ENCODE measurements around the gene ORC2.

ORC2 gene

GRCh38 chr2:200963124-200963917, at the start of gene ORC2:
Gene ORC2 (minus strand): TSS chr2:200963660. CDS start chr2:200958123, 5,537 bp downstream.
- peak within 1 kb of the TSS; percentile 77 for H3K4me3 ChIP-seq (ENCODE audit: low read depth, low read length)
- TF ChIP-seq CTCF (IDR thresholded peaks at IDR 0.05; ENCODE audit: borderline replicate concordance, insufficient read depth, low read depth, low read length), result peak; percentile 53; the same call in 1 of the 2 replicates

GRCh38 chr2:201008296-201008829, 44.9 kb upstream of the ORC2 start:
- no peak for TF ChIP-seq CTCF (IDR thresholded peaks at IDR 0.05; ENCODE audit: borderline replicate concordance, insufficient read depth, low read depth, low read length)
- H3K4me3 ChIP-seq (ENCODE audit: low read depth, low read length), result no peak overlapping the region

- no peak for TF ChIP-seq CTCF (IDR thresholded peaks at IDR 0.05; ENCODE audit: borderline replicate concordance, insufficient read depth, low read depth, low read length)
- no peak overlapping the region for H3K4me3 ChIP-seq (ENCODE audit: low read depth, low read length)
Observed at GRCh38 chr2:201007584-201007998, 44.1 kb upstream of the ORC2 start.

- no peak for TF ChIP-seq CTCF (IDR thresholded peaks at IDR 0.05; ENCODE audit: borderline replicate concordance, insufficient read depth, low read depth, low read length)
- H3K4me3 ChIP-seq (ENCODE audit: low read depth, low read length), result no peak overlapping the region
Observed at GRCh38 chr2:201006704-201007103, 43.2 kb upstream of the ORC2 start.

- no peak for TF ChIP-seq CTCF (IDR thresholded peaks at IDR 0.05; ENCODE audit: borderline replicate concordance, insufficient read depth, low read depth, low read length)
- H3K4me3 ChIP-seq (ENCODE audit: low read depth, low read length), result no peak overlapping the region
Observed at GRCh38 chr2:201004370-201004769, 40.9 kb upstream of the ORC2 start.

GRCh38 chr2:200993097-200993496, 29.6 kb upstream of the ORC2 start:
- H3K4me3 ChIP-seq (ENCODE audit: low read depth, low read length), result no peak overlapping the region
- no peak for TF ChIP-seq CTCF (IDR thresholded peaks at IDR 0.05; ENCODE audit: borderline replicate concordance, insufficient read depth, low read depth, low read length)

- no peak for TF ChIP-seq CTCF (IDR thresholded peaks at IDR 0.05; ENCODE audit: borderline replicate concordance, insufficient read depth, low read depth, low read length)
- no peak overlapping the region for H3K4me3 ChIP-seq (ENCODE audit: low read depth, low read length)
Observed at GRCh38 chr2:200987137-200987536, 23.7 kb upstream of the ORC2 start.

All from GM12875 (cell line).